SU-DHL-6 (cell line): ENCODE measurements around the gene AADAT.

ENCODE experiments used
- EZH2phosphoT487 ChIP-seq: fragments of 200-600 bp; sonication (generic), shearing (Covaris generic); conservative IDR thresholded peaks from 2 replicates; pipeline ENCODE4 v1.6.1; 2018; ENCODE audit warnings: mild to moderate bottlenecking, antibody characterized with exemption, low read length, moderate library complexity, mixed read lengths
- TF ChIP-seq, protein P1 (sequence below): fragments of 200-600 bp; sonication (generic); IDR thresholded peaks from one replicate; pipeline ENCODE4 v1.5.1; 2017; ENCODE audit warnings: antibody characterized with exemption, mild to moderate bottlenecking, low read length, moderate library complexity; ENCODE audit not compliant: insufficient read depth, poor library complexity, severe bottlenecking

GRCh38 chr4:170026253-170027021 lies 63.3 kb downstream of the AADAT start, which contains the start of gene MFAP3L:
- TF ChIP-seq, protein P1, sequence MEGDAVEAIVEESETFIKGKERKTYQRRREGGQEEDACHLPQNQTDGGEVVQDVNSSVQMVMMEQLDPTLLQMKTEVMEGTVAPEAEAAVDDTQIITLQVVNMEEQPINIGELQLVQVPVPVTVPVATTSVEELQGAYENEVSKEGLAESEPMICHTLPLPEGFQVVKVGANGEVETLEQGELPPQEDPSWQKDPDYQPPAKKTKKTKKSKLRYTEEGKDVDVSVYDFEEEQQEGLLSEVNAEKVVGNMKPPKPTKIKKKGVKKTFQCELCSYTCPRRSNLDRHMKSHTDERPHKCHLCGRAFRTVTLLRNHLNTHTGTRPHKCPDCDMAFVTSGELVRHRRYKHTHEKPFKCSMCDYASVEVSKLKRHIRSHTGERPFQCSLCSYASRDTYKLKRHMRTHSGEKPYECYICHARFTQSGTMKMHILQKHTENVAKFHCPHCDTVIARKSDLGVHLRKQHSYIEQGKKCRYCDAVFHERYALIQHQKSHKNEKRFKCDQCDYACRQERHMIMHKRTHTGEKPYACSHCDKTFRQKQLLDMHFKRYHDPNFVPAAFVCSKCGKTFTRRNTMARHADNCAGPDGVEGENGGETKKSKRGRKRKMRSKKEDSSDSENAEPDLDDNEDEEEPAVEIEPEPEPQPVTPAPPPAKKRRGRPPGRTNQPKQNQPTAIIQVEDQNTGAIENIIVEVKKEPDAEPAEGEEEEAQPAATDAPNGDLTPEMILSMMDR: no peak
- TF ChIP-seq EZH2phosphoT487: no peak
